Measurements from ENCODE around the gene NFIA.

GRCh38 chr1:61450872-61451571 is 368.7 kb downstream of the NFIA start:
- TF ChIP-seq CTCF (conservative IDR thresholded peaks at IDR 0.05; ENCODE audit: low read depth, low read length) = no peak
- TF ChIP-seq EZH2 (IDR thresholded peaks at IDR 0.05; ENCODE audit: borderline replicate concordance, low read depth, low read length, poor library complexity, severe bottlenecking) = no peak
